Measurements from ENCODE around the gene RTN4RL1.

DNA sequence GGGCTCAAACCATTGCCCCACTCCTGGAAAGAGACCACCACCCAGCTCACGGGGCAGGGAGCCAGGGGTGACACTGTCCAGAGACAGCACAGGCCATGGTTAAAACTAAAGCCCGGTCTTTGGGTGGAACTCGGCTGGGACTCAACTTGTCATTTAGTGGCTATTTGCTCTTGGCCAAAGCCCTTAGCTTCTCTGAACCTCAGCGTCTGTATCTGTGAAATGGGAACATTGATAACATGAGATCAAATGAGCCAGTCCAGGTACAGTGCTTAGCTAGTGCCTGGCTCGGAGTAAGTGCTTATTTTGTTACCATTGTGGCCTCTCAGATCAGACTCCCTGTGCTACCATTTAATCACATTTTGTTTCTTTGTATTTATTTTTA, 48.5 kb downstream of the RTN4RL1 start:
- TF ChIP-seq CTCF (IDR thresholded peaks at IDR 0.05) (no peak), POLR2AphosphoS5 (IDR thresholded peaks at IDR 0.05) (no peak), EP300 (IDR thresholded peaks at IDR 0.05) (no peak)

Measured in suprapubic skin (tissue), 4 donors.